Measurements from ENCODE around the gene FAIM2.
A peak's percentile ranks its signal among the peaks of the same experiment; 100 is the strongest.

The FAIM2 gene

GRCh38 chr12:49824895-49825294 lies 78.8 kb downstream of the FAIM2 start:
- peak in 1 of 2 donors; percentile 58 for DNase-seq
- no peak overlapping the region for H3K4me3 ChIP-seq
- intact Hi-C loops (cut with DNase I; ENCODE audit: low total_unique reads), result no loop called here
- H3K4me1 ChIP-seq, result peaks cover 0 to 66% (median 44%) of the 10 kb centered on the region in 4 donors
- no peaks in the 10 kb centered on the region for H3K9me3 ChIP-seq
- peak overlapping the region in 1 of 2 donors; percentile 41 for H3K27ac ChIP-seq
- no peak for TF ChIP-seq CTCF (IDR thresholded peaks at IDR 0.05)
- peaks cover 0 to 23% (median 0%) of the 10 kb centered on the region in 3 donors for H3K36me3 ChIP-seq
- no peaks in the 10 kb centered on the region for H3K27me3 ChIP-seq

GRCh38 chr12:49824416-49824815 lies 79.3 kb downstream of the FAIM2 start:
- H3K4me3 ChIP-seq, result no peak overlapping the region
- peaks cover 0 to 23% (median 0%) of the 10 kb centered on the region in 3 donors for H3K36me3 ChIP-seq
- intact Hi-C loops (cut with DNase I; ENCODE audit: low total_unique reads), result no loop called here
- no peaks in the 10 kb centered on the region for H3K27me3 ChIP-seq
- H3K27ac ChIP-seq, result peak overlapping the region in 1 of 2 donors; percentile 13
- no peak for DNase-seq
- no peaks in the 10 kb centered on the region for H3K9me3 ChIP-seq
- no peak for TF ChIP-seq CTCF (IDR thresholded peaks at IDR 0.05)
- H3K4me1 ChIP-seq, result peaks cover 0 to 66% (median 45%) of the 10 kb centered on the region in 4 donors

GRCh38 chr12:49823951-49824350 lies 79.7 kb downstream of the FAIM2 start:
- peaks cover 0 to 63% (median 43%) of the 10 kb centered on the region in 4 donors for H3K4me1 ChIP-seq
- no peaks in the 10 kb centered on the region for H3K9me3 ChIP-seq
- DNase-seq, result no peak
- TF ChIP-seq CTCF (IDR thresholded peaks at IDR 0.05), result no peak
- peak overlapping the region in 1 of 2 donors; percentile 13 for H3K27ac ChIP-seq
- H3K27me3 ChIP-seq, result no peaks in the 10 kb centered on the region
- H3K4me3 ChIP-seq, result no peak overlapping the region
- intact Hi-C loops (cut with DNase I; ENCODE audit: low total_unique reads), result no loop called here
- H3K36me3 ChIP-seq, result peaks cover 0 to 23% (median 0%) of the 10 kb centered on the region in 3 donors

GRCh38 chr12:49823350-49823749 lies 80.3 kb downstream of the FAIM2 start:
- intact Hi-C loops (cut with DNase I; ENCODE audit: low total_unique reads), result no loop called here
- no peak overlapping the region for H3K4me3 ChIP-seq
- DNase-seq, result no peak
- H3K27ac ChIP-seq, result no peak overlapping the region
- no peak for TF ChIP-seq CTCF (IDR thresholded peaks at IDR 0.05)
- H3K27me3 ChIP-seq, result no peaks in the 10 kb centered on the region
- no peaks in the 10 kb centered on the region for H3K9me3 ChIP-seq
- peaks cover 0 to 23% (median 0%) of the 10 kb centered on the region in 3 donors for H3K36me3 ChIP-seq
- peaks cover 0 to 58% (median 39%) of the 10 kb centered on the region in 4 donors for H3K4me1 ChIP-seq

- TF ChIP-seq CTCF (IDR thresholded peaks at IDR 0.05), result no peak
- Histone ChIP-seq H3K27ac (no peak overlapping the region), H3K4me1 (peaks cover 0 to 51% (median 33%) of the 10 kb centered on the region in 4 donors), H3K36me3 (peaks cover 0 to 23% (median 0%) of the 10 kb centered on the region in 3 donors), H3K27me3 (no peaks in the 10 kb centered on the region), H3K4me3 (no peak overlapping the region), H3K9me3 (no peaks in the 10 kb centered on the region)
- intact Hi-C loops (cut with DNase I; ENCODE audit: low total_unique reads), result no loop called here
- DNase-seq, result peak in 1 of 2 donors; percentile 58
These were observed 82.1 kb downstream of the FAIM2 start for GRCh38 chr12:49821373-49822287.

Measured in tibial artery (tissue), 4 donors.